ENCODE data around the gene CDH13.

- TF ChIP-seq GATA2 (IDR thresholded peaks at IDR 0.05; ENCODE audit: low read depth, low read length) (no peak), GATA3 (IDR thresholded peaks at IDR 0.05; ENCODE audit: low read depth, low read length) (no peak)
Measured at GRCh38 chr16:83449861-83450260, 823.1 kb downstream of the CDH13 start.

All from SH-SY5Y (cell line).